KMS-11 (cell line): ENCODE data around the gene UHRF2.

Experiments
- H2AFZ ChIP-seq: fragments of 200-600 bp; sonication (generic); 2 replicates; pipeline ENCODE4 v1.6.1; 2016; ENCODE audit warnings: antibody characterized with exemption, mixed run types, low read depth
- H3K27ac ChIP-seq: fragments of 200-600 bp; sonication (generic); 2 replicates; pipeline ENCODE4 v1.6.1; 2016; ENCODE audit warnings: mild to moderate bottlenecking, mixed run types
- H3K27me3 ChIP-seq: fragments of 200-600 bp; sonication (generic); 2 replicates; pipeline ENCODE4 v1.6.1; 2017; ENCODE audit warnings: mild to moderate bottlenecking, low read depth, mixed run types, moderate library complexity; ENCODE audit not compliant: insufficient read depth
- H3K36me3 ChIP-seq: fragments of 200-600 bp; sonication (generic); 2 replicates; pipeline ENCODE4 v1.6.1; 2017; ENCODE audit warnings: mild to moderate bottlenecking, mixed run types; ENCODE audit not compliant: insufficient read depth
- H3K4me1 ChIP-seq: fragments of 200-600 bp; sonication (generic); 2 replicates; pipeline ENCODE4 v1.6.1; 2016; ENCODE audit warnings: mild to moderate bottlenecking, low read depth, mixed run types; ENCODE audit not compliant: poor library complexity, severe bottlenecking
- H3K4me2 ChIP-seq: fragments of 200-600 bp; sonication (generic); 2 replicates; pipeline ENCODE4 v1.7.0; 2016; ENCODE audit warnings: mild to moderate bottlenecking, mixed run types
- H3K4me3 ChIP-seq: fragments of 200-600 bp; sonication (generic); IDR thresholded peaks from 2 replicates; pipeline ENCODE4 v1.6.1; 2017; ENCODE audit warnings: low read depth, low read length, mixed read lengths; ENCODE audit not compliant: insufficient read depth
- H3K79me2 ChIP-seq: fragments of 200-600 bp; sonication (generic); 2 replicates; pipeline ENCODE4 v1.6.1; 2016; ENCODE audit warnings: low read depth, mixed run types; ENCODE audit not compliant: insufficient read depth
- H3K9ac ChIP-seq: fragments of 200-600 bp; sonication (generic); 2 replicates; pipeline ENCODE4 v1.6.1; 2016; ENCODE audit warnings: mild to moderate bottlenecking, mixed run types
- H4K20me1 ChIP-seq: fragments of 200-600 bp; sonication (generic); 2 replicates; pipeline ENCODE4 v1.6.1; 2016; ENCODE audit warnings: mild to moderate bottlenecking, mixed run types; ENCODE audit not compliant: insufficient read depth
- CTCF ChIP-seq: fragments of 200-600 bp; sonication (generic); conservative IDR thresholded peaks from 2 replicates; pipeline ENCODE4 v1.6.1; 2017; ENCODE audit warnings: low read depth, mild to moderate bottlenecking, antibody characterized with exemption, low read length, moderate library complexity, mixed read lengths

The UHRF2 gene

GRCh38 chr9:6440405-6440804 is 27.4 kb downstream of the UHRF2 start:
- no peak overlapping the region for H3K27ac ChIP-seq
- peaks cover 9% of the 10 kb centered on the region; the same call in 1 of the 2 replicates for H4K20me1 ChIP-seq
- no peaks in the 10 kb centered on the region for H3K27me3 ChIP-seq
- H2AFZ ChIP-seq, result no peak overlapping the region
- peaks cover 96% of the 10 kb centered on the region for H3K79me2 ChIP-seq
- no peak overlapping the region for H3K4me2 ChIP-seq
- H3K9ac ChIP-seq, result no peak overlapping the region
- H3K36me3 ChIP-seq, result 0 out of 2 replicates have a peak, but pooled peaks cover 4% of the 10 kb centered on the region
- H3K4me3 ChIP-seq, result no peak overlapping the region
- no peak for TF ChIP-seq CTCF
- H3K4me1 ChIP-seq, result no peaks in the 10 kb centered on the region

- Histone ChIP-seq H2AFZ (no peak overlapping the region), H3K79me2 (peaks cover 95% of the 10 kb centered on the region), H3K4me2 (no peak overlapping the region), H3K4me1 (no peaks in the 10 kb centered on the region), H3K27ac (no peak overlapping the region), H3K27me3 (no peaks in the 10 kb centered on the region), H4K20me1 (peaks cover 9% of the 10 kb centered on the region; the same call in 1 of the 2 replicates), H3K9ac (no peak overlapping the region), H3K4me3 (no peak overlapping the region), H3K36me3 (0 out of 2 replicates have a peak, but pooled peaks cover 4% of the 10 kb centered on the region)
- TF ChIP-seq CTCF, result no peak
Observed at GRCh38 chr9:6441269-6441668, 28.3 kb downstream of the UHRF2 start.

GRCh38 chr9:6443661-6444060 is 30.7 kb downstream of the UHRF2 start:
- H3K4me1 ChIP-seq, result peaks cover 3% of the 10 kb centered on the region
- no peak overlapping the region for H3K4me2 ChIP-seq
- no peak overlapping the region for H2AFZ ChIP-seq
- TF ChIP-seq CTCF, result no peak
- no peaks in the 10 kb centered on the region for H3K27me3 ChIP-seq
- 0 out of 2 replicates have a peak, but pooled peaks cover 4% of the 10 kb centered on the region for H3K36me3 ChIP-seq
- no peak overlapping the region for H3K9ac ChIP-seq
- H4K20me1 ChIP-seq, result peaks cover 9% of the 10 kb centered on the region
- peaks cover 87% of the 10 kb centered on the region for H3K79me2 ChIP-seq
- H3K4me3 ChIP-seq, result no peak overlapping the region
- H3K27ac ChIP-seq, result no peak overlapping the region

- H3K9ac ChIP-seq, result no peak overlapping the region
- H3K36me3 ChIP-seq, result 0 out of 2 replicates have a peak, but pooled peaks cover 4% of the 10 kb centered on the region
- H3K4me3 ChIP-seq, result no peak overlapping the region
- TF ChIP-seq CTCF, result no peak
- peaks cover 84% of the 10 kb centered on the region for H3K79me2 ChIP-seq
- H3K4me2 ChIP-seq, result no peak overlapping the region
- H4K20me1 ChIP-seq, result peaks cover 10% of the 10 kb centered on the region
- H3K27me3 ChIP-seq, result no peaks in the 10 kb centered on the region
- H2AFZ ChIP-seq, result no peak overlapping the region
- peaks cover 3% of the 10 kb centered on the region for H3K4me1 ChIP-seq
- no peak overlapping the region for H3K27ac ChIP-seq
Observed at GRCh38 chr9:6444128-6444527, 31.1 kb downstream of the UHRF2 start.
